HG03354 (cell line): ENCODE data around the gene ARID3C.
A peak's percentile ranks its signal among the peaks of the same experiment; 100 is the strongest.

Experiments
- ATAC-seq: cut with Tn5 transposase; IDR thresholded peaks from one replicate; pipeline ENCODE4 v1.9.1; 2021; ENCODE audit warnings: mild to moderate bottlenecking; ENCODE audit not compliant: unreplicated experiment, poor library complexity, severe bottlenecking

Gene ARID3C

GRCh38 chr9:34628656-34629490 lies at the start of gene ARID3C:
Gene ARID3C, minus strand, starts transcription at chr9:34629066. Its CDS starts 1,052 bp downstream, at chr9:34628014.
- no peak for ATAC-seq

DNA sequence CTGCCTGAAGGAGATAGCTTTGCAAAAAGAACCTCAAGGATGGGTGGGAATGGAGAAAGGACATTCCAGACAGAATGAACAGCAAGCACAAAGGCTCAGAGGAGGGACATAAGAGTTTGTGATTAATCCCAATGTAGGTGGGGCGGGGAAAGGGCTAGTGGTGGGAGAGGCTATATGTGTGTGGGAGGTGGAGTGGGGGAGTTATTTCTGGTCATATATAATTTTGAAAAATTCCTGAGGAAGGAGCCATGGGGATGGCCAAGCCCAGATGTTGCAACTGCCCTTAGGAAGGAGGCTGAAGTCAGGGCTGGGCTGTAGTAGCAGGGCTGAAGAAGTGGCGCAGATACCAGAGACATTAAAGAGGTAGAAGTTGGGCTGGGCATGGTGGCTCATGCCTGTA lies 47.0 kb upstream of the ARID3C start:
- no peak for ATAC-seq

- ATAC-seq, result no peak
Observed at GRCh38 chr9:34675048-34675714, 46.3 kb upstream of the ARID3C start.

GRCh38 chr9:34674440-34674839 lies 45.6 kb upstream of the ARID3C start:
- no peak for ATAC-seq

DNA sequence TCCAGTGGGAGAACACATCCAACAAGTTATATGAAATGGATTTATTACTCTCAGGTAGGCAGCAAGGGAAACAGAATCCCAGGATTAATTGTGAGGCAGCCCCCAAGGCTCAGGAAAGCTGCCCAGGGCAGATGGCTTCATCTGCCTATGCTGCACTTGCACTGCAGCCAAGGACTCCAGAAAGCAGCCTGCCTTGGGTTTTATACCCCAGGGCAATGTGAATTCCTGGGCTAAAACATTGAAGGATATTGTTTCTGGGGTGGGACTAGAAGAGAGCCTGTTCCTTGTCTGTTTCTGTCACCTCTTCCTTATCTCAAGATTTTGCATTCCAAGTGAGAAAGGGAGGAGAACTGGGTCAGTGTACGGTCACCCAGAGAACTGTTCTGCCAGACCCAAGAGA lies 42.4 kb upstream of the ARID3C start:
- ATAC-seq, result no peak

DNA sequence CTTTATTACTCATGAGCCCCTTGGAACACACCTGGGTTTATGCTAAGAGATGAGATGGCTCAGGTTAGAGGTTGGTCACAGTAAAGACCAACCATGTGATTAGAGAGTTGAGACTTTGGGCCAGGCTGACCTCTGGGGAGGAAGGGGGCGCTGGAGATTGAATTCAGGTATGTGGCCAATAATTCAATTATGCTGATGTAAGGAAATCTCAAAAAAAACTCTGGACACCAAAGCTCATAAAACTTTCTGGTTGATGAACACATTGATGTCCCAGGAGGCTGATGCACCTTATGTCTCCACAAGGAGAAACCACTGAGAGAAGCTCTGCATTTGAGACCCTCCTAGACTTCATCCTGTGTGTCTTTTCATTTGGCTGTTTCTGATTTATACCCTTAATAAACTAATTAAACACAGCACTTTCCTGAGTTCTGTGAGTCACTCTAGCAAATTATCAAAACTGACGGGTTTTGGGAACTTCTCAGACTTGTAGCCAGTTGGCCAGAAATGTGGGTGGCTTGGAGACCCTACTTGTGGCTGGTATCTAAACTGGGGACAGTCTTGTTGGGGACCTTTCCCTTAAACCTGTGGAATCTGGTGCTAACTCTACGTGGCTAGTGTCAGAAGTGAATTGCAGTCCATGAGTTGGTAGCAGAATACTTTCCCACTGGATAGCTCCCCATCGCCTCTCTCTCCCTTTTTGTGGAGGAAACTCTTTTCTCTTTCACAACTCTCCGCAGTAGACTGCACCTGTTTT lies 41.1 kb upstream of the ARID3C start:
- ATAC-seq, result no peak

DNA sequence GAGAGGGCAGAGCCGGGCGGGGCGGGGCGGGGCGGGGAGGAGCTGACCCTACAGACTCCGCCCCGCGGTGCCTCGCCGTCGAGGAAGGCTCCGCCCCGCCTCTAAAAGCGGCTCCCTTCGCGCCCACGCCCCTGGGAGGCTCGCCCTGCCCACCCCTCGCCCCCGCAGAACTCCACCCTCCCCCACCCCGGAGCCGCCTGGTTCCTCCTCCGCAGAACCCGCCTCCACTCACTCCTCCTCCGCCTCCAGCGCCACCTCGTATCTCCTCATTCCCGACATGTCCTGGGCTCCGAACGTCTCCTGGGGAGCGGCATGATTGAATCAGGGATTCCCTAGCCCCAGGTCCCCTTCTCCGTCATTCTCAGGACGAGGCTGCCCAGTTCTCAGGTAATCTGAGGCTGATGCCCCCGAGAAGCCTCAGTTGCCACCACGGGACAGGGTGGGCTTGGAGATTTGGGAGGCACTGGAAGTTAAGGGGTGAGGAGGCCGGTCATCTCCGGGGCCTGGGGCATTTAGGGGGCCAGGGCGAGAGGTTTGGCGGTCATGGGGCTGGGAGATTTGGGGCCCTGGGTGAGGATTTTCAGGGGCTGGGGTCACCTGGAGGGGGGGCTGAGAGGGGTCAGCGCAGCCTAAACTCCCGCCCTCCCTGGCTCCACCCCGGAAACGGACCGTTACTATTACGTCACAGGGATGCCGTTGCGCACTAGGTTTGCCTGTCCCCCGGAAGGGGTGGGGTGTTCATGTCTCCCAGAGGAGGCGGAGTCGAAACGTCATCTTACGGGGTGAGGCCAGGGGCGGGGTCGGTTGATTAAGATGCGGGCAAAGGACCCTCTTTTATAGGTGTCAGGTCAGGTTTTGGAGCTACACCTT lies 36.8 kb upstream of the ARID3C start:
- peak; percentile 73 for ATAC-seq

- ATAC-seq, result no peak
Observed at GRCh38 chr9:34665067-34665380, 36.2 kb upstream of the ARID3C start.

DNA sequence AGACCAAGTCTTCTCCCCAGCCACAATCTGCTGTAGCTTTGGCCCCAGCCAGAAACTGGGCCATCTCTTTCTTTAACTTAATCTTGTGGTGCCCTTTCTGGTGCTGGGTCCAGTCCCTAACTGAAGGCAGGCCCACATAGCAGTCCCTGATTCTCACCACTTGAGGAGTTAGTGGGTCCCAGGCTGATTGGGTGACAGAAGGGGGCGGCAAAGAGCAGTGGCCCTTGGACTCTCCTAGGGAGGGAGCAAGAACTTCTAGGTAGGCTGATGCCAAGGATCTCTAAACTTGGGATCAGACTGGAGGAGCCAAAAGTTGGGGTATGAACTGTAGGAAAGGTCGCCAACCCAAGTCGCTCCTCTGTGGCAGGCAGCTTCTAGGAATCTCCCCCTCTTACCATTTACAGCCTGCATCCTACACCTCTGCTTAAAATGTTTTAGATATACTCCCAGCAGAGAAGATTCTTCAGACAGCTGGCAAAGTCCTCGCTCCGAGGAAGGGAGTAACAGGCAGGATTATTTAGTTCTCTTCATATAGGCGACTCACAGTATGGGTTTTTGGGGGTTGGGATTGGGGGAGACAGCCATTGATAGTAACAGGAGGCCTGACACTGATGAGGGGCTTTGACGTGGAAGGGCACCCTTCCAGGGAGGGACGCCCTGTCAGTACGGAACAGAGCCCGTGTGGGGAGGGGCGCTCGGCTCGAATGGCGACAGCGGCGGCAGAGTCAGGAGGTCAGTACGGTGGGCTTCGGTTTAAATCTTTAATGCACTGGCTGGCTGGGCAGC lies 35.6 kb upstream of the ARID3C start:
- ATAC-seq, result peak; percentile 67

DNA sequence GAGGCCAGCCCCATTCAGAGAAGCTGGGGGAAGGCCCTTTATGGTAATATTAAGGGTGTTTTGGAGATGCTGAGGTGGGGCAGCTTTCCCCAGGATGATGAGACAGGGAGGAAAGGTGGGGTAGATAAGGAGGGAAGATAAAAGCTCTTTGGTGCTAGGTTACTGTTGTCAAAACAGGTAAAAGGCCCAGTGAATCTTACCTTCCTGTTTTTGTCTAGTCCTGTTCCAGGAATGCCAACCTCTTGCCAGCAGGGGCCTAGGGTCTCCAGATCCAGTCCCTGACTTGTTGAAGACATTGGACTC lies 34.4 kb upstream of the ARID3C start:
- no peak for ATAC-seq

DNA sequence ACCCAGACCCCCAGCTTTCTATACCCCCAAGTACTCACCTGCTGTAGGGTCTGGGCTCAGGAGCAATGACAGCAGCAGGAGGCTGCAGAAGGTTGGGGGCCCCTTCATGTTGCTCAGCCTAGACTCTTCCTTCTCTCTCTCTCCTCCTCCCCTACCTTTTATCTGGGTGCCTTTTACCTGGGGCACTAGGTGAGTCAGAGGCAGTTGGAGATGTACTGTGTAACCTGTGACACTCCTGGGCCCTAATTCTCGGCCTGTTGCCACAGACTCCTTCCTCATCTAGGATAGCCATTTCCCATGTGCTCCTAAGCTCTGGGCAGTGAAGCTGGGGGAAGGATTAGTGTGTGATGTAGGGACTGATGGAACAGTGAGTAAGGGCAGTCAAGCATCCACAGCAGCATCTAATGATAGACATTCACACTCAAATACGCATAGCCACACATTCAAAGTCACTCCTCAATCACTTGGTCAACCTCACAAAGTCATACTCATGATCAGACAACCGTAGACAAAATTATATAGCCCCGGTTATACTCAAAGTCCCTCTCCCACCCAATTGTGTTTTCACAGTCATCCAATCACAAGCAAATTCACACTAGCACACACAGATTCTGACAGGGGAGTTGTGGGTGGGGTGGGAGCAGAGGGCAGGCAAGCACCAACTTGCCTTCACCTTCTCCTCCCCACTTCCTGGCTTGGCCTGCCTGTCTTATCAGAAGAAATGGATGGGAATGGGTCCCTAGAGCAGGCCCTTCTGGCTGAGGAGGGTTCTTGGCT lies 33.8 kb upstream of the ARID3C start, which contains the start of gene CCL27:
CCL27 (minus strand) TSS at position 132 of the 777 bp plus-strand sequence; CDS start at position 108, 24 bp downstream.
- no peak for ATAC-seq

- no peak for ATAC-seq
Observed at GRCh38 chr9:34659592-34660253, 30.9 kb upstream of the ARID3C start.

DNA sequence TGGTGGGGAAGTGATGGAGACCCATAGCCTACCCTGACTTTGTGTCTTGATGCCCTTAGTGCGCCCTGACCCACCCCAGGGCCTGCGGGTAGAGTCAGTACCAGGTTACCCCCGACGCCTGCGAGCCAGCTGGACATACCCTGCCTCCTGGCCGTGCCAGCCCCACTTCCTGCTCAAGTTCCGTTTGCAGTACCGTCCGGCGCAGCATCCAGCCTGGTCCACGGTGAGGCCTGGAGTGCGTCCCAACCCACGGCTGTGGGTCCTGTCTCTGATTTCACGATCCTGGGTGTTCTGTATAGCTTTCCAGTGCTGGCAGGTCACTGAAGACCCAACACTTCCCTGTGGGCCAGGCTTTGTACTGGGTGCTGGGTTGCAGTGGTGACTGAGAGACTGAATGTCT lies 29.6 kb upstream of the ARID3C start:
- no peak for ATAC-seq

DNA sequence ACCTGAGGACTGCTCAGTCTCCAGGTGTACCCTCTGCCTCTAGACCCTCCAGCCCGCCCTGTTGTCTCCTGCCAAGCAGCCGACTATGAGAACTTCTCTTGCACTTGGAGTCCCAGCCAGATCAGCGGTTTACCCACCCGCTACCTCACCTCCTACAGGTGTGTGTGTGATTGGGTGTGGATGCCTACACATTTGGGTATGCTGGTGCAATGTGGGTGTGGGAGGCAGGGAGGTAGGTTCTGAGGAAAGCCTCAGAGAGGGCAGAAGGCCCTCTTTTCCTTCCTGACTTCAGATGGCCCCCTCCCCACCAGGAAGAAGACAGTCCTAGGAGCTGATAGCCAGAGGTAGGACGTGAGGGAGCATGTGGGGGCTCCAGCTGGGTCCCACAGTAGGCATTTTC lies 28.1 kb upstream of the ARID3C start:
- no peak for ATAC-seq

GRCh38 chr9:34655394-34655793 lies 26.5 kb upstream of the ARID3C start:
- ATAC-seq, result no peak

DNA sequence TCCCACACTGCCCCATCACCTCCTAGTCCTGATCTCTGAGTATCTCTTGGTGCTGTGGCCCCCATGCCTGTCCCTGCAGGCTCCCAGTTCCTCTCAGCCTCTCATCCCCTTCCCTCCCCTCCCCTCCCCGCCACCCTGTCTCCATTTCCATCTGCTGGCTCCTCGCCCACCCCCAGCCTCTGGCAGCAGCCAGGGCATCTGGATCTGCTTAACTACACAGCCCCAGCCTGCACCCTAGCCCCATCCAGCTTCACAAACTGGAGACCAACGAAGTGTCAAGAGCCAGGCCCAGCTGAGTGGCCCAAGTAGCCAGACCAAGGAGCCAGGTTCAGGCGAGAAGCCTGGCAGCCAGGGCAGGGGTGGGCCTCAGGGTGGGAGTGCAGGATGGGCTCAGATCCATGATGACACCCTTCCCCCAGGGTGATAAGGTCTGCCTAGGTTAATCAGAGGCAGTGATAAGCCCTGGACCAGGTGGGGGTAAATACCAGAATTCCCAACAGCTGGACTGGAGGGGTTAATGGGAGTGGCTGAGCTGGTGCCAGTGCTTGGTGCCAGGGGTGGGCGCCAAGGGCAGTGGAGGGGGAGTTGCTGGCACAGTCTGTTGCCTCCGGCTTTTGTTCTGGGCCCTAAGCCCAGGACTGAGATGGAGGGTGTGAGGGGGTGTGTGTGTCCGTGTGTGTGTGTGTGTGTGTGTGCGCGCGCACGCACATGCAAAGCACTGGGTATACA lies 25.6 kb upstream of the ARID3C start:
- ATAC-seq, result no peak
